Activated gamma-delta T cell treated with Interleukin-2 at 50 U/mL for 16 hours (primary cell): Measurements from ENCODE around the gene EFR3B.
"Not testable (repeated sequence)": the region's sequence is repeated elsewhere in the genome, so short reads cannot be mapped to it uniquely, and the experiment has no call there.

Experiments used
- DNase-seq: peaks from one replicate; pipeline ENCODE4 v3.0.0-alpha.2; 2020

Gene EFR3B

GRCh38 chr2:25041928-25042320, at the start of gene EFR3B:
TSS of gene EFR3B (plus strand) at chr2:25042076. CDS start at chr2:25042313, 237 bp downstream.
- peak; percentile 88 for DNase-seq

- DNase-seq: no peak
These were observed 48.3 kb upstream of the EFR3B start for GRCh38 chr2:24993406-24994145.

- DNase-seq: no peak
These were observed 47.6 kb upstream of the EFR3B start for GRCh38 chr2:24994146-24994724.

GRCh38 chr2:24999097-24999496, 42.8 kb upstream of the EFR3B start:
- not testable (repeated sequence) for DNase-seq

GRCh38 chr2:25000036-25000435, 41.8 kb upstream of the EFR3B start:
- no peak for DNase-seq

GRCh38 chr2:25000503-25001324, 41.2 kb upstream of the EFR3B start:
- no peak for DNase-seq

GRCh38 chr2:25001325-25001637, 40.6 kb upstream of the EFR3B start:
- no peak for DNase-seq

- no peak for DNase-seq
These were observed 39.8 kb upstream of the EFR3B start for GRCh38 chr2:25002066-25002465.

- no peak for DNase-seq
These were observed 31.9 kb upstream of the EFR3B start for GRCh38 chr2:25009954-25010353.

GRCh38 chr2:25011342-25011741, 30.5 kb upstream of the EFR3B start:
- not testable (repeated sequence) for DNase-seq

- DNase-seq: no peak
These were observed 27.2 kb upstream of the EFR3B start for GRCh38 chr2:25014631-25015030.

GRCh38 chr2:25018681-25019080, 23.2 kb upstream of the EFR3B start:
- no peak for DNase-seq

GRCh38 chr2:25021791-25022362, 20.0 kb upstream of the EFR3B start:
- no peak for DNase-seq

GRCh38 chr2:25023333-25023732, 18.5 kb upstream of the EFR3B start:
- DNase-seq: no peak

GRCh38 chr2:25025229-25026007, 16.5 kb upstream of the EFR3B start:
- DNase-seq: no peak

GRCh38 chr2:25026008-25026530, 15.8 kb upstream of the EFR3B start:
- DNase-seq: no peak

- DNase-seq: no peak
These were observed 12.7 kb upstream of the EFR3B start for GRCh38 chr2:25029183-25029554.

- DNase-seq: no peak
These were observed 11.2 kb upstream of the EFR3B start for GRCh38 chr2:25030702-25031101.

- DNase-seq: no peak
These were observed 9.8 kb upstream of the EFR3B start for GRCh38 chr2:25032094-25032493.

- no peak for DNase-seq
These were observed 9.0 kb upstream of the EFR3B start for GRCh38 chr2:25032901-25033300.

- no peak for DNase-seq
These were observed 7.8 kb upstream of the EFR3B start for GRCh38 chr2:25034081-25034480.

- no peak for DNase-seq
These were observed 6.2 kb upstream of the EFR3B start for GRCh38 chr2:25035537-25036220.
